Fibroblast of villous mesenchyme (primary cell): ENCODE results near the gene TMEM120A. TPM values are rescaled to one million over a fixed set of nuclear protein-coding genes. Genes with fewer than 3 reads are reported as not detected.

Experiments
- DNase-seq: peaks from one replicate; pipeline ENCODE4 v3.0.0-alpha.2; 2010; ENCODE audit warnings: low read depth
- H3K4me3 ChIP-seq: 2 replicates; pipeline ENCODE4 v1.5.1; 2011; ENCODE audit warnings: low read depth, mild to moderate bottlenecking, low read length
- total RNA-seq: library from RNA; depleted of rRNA; stranded (reverse); fragments of >200 nt; gene quantifications from 2 replicates; pipeline ENCODE4 v1.2.3, GENCODE V29; 2012
- TF ChIP-seq, protein P1 (sequence below): IDR thresholded peaks from 2 replicates; pipeline ENCODE4 v1.5.1; 2012; ENCODE audit warnings: low read depth, mild to moderate bottlenecking, low read length; ENCODE audit not compliant: insufficient read depth

Gene TMEM120A
- total RNA-seq, 1 donor: 30.2 TPM

DNA sequence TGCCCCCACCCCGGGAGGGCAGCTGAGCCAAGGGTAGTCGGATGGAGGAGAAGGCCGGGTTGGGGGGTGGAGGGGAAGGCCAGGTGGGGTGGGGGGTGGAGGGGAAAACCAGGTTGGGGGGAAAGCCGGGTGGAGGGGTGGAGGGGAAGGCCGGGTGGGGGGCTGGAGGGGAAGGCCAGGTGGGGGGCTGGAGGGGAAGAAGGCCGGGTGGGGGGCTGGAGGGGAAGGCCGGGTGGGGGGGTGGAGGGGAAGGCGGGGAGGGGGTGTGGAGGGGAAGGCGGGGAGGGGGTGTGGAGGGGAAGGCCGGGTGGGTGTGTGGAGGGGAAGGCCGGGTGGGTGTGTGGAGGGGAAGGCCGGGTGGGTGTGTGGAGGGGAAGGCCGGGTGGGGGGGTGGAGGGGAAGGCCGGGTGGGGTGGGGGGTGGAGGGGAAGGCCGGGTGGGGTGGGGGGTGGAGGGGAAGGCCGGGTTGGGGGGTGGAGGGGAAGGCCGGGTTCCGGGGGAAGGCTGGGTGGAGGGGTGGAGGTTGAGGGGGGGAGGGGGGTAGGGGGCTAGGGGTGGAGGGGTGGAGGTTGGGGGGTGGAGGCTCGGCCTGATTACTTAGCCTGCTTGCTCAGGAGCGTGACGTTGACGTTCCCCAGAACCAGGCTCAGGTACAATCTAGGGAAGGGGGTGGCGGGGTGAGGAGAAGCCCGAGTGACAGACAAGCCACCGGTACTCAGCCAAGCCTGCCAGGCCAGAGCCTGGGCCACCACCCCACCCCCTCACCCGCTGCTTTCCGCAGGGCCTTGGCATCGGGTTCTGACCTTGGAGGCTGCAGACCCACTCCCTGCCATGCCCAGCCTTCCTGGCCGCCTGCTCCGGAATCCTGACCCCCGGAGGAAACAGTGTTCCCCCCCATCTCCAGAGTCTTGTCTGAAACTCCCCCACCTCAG lies 5.6 kb downstream of the TMEM120A start:
- DNase-seq: no peak
- no peak overlapping the region for H3K4me3 ChIP-seq
- TF ChIP-seq, protein P1, sequence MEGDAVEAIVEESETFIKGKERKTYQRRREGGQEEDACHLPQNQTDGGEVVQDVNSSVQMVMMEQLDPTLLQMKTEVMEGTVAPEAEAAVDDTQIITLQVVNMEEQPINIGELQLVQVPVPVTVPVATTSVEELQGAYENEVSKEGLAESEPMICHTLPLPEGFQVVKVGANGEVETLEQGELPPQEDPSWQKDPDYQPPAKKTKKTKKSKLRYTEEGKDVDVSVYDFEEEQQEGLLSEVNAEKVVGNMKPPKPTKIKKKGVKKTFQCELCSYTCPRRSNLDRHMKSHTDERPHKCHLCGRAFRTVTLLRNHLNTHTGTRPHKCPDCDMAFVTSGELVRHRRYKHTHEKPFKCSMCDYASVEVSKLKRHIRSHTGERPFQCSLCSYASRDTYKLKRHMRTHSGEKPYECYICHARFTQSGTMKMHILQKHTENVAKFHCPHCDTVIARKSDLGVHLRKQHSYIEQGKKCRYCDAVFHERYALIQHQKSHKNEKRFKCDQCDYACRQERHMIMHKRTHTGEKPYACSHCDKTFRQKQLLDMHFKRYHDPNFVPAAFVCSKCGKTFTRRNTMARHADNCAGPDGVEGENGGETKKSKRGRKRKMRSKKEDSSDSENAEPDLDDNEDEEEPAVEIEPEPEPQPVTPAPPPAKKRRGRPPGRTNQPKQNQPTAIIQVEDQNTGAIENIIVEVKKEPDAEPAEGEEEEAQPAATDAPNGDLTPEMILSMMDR: no peak

DNA sequence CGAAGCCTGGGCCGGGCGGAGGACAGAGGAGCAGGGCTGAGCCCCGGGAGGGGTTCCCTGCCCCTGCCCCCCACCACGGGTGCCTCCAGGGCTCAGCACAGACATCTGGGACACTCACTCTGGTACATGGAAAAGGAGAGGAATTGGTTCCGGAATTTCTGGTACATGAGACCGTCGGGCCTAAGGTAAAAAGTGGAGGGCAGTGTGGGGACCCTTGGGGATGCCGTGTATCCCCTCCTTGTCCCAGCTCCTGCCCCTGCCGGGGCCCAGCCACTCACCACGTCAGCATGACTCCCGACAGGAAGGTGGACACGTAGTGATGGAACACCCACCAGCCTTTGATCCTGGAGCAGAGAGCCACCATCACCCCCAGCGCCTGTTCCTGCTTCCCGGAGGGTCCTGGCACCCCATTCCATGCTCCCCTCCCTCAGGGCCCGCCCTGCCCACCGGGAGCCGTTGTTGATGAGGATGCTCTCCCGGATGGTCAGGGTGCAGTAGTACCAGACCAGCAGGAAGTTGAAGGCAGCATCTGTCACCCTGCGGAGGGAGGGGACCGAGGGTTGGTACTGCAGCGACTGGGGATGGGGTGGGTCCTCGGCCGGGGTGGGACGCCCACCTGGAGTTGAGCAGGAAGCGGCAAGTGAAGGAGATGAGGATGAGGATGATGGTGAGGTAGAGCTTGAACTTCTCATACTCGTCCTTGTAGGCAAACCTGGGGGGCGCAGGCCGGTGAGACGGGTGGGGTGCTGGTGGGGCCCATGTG lies 6.4 kb downstream of the TMEM120A start:
- no peak overlapping the region for H3K4me3 ChIP-seq
- no peak for DNase-seq
- TF ChIP-seq, protein P1: no peak

DNA sequence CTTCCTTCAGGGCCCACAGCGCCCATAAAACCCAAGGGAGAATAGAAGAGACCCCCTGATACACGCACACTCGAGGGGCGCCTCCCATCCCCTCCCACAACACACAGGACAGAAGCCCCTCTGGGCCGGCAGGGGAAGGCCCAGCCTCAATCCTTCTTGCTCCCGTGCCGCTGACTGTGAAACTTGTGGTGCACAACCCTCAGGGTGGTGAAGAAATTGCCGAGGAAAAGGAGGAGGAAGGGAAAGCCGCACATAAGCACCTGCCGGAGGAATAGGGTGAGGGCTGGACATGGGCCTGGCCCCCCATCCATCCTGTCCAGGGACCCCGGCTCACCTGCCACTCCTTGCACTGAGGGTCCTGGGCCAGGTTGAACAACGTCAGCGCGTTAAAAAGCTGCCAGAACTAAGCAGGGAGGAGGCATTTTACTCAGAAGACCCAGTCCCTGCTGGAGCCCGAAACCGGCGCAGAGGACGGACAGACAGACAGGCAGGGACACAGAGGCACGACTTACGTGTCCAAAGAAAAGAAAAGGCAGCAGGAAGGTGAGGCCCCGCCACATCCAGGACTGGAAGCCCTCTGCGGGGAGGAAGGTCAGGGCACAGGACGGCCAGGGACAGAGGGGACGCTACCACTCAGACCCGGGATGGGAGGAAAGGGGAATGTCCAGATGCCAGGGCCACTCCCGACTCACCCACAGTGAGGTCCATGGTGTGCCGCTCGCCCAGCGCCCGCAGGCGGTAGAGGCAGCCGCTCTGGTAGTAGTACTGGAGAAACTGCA lies 7.2 kb downstream of the TMEM120A start:
- TF ChIP-seq, protein P1: no peak
- DNase-seq: no peak
- H3K4me3 ChIP-seq: no peak overlapping the region

DNA sequence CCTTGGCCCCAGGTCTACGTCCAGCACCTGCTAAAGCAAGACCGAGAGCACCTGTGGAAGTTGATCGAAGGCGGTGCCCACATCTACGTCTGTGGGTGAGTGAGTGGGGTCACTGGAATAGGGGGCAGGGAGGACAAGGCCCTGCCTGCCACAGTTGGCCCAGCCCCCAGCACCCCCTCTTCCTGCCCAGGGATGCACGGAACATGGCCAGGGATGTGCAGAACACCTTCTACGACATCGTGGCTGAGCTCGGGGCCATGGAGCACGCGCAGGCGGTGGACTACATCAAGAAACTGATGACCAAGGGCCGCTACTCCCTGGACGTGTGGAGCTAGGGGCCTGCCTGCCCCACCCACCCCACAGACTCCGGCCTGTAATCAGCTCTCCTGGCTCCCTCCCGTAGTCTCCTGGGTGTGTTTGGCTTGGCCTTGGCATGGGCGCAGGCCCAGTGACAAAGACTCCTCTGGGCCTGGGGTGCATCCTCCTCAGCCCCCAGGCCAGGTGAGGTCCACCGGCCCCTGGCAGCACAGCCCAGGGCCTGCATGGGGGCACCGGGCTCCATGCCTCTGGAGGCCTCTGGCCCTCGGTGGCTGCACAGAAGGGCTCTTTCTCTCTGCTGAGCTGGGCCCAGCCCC lies 8.1 kb downstream of the TMEM120A start:
- no peak for DNase-seq
- TF ChIP-seq, protein P1: no peak
- H3K4me3 ChIP-seq: no peak overlapping the region

DNA sequence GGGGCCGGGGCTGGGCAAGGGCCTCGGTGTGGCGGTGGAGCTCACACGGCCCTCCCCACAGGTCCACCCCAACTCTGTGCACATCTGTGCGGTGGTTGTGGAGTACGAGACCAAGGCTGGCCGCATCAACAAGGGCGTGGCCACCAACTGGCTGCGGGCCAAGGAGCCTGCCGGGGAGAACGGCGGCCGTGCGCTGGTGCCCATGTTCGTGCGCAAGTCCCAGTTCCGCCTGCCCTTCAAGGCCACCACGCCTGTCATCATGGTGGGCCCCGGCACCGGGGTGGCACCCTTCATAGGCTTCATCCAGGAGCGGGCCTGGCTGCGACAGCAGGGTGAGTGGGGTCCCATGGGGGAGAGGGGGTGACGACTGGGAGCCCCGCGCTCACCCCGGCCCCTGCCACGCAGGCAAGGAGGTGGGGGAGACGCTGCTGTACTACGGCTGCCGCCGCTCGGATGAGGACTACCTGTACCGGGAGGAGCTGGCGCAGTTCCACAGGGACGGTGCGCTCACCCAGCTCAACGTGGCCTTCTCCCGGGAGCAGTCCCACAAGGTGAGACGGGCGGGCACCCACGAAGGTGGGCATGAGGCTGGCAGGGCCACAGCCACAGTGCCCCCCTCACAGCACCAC lies 8.8 kb downstream of the TMEM120A start:
- H3K4me3 ChIP-seq: no peak overlapping the region
- TF ChIP-seq, protein P1: no peak
- DNase-seq: no peak
